HFF-Myc (cell line): Measurements from ENCODE around the gene AHDC1.
A peak's percentile ranks its signal among the peaks of the same experiment; 100 is the strongest.

ENCODE experiments used
- DNase-seq: peaks from one replicate; pipeline ENCODE4 v3.0.0-alpha.2; 2011; ENCODE audit warnings: low read depth; ENCODE audit errors: extremely low read depth
- H3K4me3 ChIP-seq: replicated peaks from 2 replicates; pipeline ENCODE4 v1.5.1; 2011; ENCODE audit warnings: low read depth, mild to moderate bottlenecking, control low read depth, low read length
- TF ChIP-seq, protein P1 (sequence below): IDR thresholded peaks from 2 replicates; pipeline ENCODE4 v1.5.1; 2012; ENCODE audit warnings: mild to moderate bottlenecking, low read depth, low read length, control low read depth; ENCODE audit errors: missing control alignments

AHDC1 gene

DNA sequence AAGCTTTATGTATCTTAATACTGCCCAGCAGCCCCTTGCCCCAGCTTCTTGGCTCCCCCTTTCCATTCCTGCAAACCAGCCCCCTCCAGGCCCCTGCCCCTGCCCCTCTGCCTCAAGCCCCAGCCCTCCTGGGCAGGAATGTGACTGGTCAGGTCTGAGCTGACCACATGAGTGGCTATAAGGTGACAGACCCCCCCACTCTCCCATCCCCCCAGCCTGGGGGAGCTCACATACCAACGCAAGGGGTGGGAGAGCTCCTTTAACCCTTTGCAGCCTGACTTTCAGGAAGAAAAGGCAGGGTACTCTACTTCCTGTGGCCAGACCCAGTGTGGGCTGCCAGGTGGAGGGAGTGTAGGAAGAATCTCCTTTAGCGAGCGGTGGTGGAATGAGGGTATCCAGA lies 33.2 kb downstream of the AHDC1 start:
- H3K4me3 ChIP-seq, result no peak overlapping the region
- TF ChIP-seq, protein P1, sequence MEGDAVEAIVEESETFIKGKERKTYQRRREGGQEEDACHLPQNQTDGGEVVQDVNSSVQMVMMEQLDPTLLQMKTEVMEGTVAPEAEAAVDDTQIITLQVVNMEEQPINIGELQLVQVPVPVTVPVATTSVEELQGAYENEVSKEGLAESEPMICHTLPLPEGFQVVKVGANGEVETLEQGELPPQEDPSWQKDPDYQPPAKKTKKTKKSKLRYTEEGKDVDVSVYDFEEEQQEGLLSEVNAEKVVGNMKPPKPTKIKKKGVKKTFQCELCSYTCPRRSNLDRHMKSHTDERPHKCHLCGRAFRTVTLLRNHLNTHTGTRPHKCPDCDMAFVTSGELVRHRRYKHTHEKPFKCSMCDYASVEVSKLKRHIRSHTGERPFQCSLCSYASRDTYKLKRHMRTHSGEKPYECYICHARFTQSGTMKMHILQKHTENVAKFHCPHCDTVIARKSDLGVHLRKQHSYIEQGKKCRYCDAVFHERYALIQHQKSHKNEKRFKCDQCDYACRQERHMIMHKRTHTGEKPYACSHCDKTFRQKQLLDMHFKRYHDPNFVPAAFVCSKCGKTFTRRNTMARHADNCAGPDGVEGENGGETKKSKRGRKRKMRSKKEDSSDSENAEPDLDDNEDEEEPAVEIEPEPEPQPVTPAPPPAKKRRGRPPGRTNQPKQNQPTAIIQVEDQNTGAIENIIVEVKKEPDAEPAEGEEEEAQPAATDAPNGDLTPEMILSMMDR, result no peak

DNA sequence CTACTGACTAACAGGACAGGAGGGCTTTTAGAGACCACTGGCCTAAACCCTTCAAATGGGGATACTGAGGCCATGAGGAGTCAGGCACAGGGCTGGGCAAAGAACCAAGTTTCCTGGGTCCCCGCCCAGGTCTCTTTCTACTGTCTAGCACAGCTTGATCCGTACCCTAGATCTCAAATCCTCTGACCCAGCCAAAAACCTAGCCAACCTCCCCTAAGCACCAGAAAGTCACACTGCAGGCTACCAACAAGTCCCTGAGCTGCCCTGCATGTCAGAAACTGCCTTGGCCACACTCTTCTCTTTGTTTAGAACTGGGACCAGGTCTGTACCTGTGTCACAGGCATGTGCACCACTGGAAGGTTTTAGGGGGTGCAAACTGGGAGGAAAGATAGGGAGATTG lies 33.6 kb downstream of the AHDC1 start:
- DNase-seq, result no peak
- TF ChIP-seq, protein P1, result no peak
- H3K4me3 ChIP-seq, result no peak overlapping the region

More for the DNA sequence above, 33.2 kb downstream of the AHDC1 start:
- no peak for DNase-seq

DNA sequence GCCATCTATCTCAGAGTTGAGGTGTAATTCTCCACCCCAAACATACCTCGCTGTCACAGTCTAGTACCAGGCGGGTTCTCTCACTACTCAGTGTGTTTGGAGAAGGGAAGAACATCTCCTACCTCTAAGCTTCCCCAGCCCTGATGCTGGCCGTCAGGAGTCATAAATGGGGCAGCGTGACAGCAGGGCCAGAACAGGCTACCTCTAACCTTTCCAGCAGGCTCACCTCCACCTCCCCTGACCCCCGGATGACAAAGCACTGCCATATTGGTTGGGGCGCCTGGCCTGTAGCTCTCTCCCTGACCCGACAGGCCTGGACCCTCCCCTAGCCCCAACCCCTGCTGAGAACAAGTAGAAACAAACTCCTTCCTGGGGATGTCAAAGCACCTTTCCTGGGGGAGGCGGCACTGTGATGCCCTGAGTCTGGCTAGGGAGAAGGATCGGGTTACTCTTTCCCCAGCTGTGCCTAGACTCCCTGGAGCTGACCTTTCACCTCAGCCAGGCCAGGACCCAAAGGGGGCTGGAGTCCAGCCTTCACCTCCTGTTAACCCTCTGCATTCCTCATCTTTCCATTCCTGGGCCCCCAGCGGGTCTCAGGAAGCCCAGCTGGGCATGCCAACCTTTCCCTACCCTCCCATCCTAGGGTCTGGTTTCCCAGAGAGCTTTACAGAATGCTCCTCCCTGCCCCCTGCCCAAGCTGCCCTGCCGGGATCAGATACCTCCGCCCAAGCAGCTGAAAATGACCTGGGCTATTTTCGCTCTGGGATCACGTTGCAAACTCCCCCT lies 34.2 kb downstream of the AHDC1 start:
- DNase-seq, result no peak
- no peak overlapping the region for H3K4me3 ChIP-seq
- TF ChIP-seq, protein P1, result no peak

DNA sequence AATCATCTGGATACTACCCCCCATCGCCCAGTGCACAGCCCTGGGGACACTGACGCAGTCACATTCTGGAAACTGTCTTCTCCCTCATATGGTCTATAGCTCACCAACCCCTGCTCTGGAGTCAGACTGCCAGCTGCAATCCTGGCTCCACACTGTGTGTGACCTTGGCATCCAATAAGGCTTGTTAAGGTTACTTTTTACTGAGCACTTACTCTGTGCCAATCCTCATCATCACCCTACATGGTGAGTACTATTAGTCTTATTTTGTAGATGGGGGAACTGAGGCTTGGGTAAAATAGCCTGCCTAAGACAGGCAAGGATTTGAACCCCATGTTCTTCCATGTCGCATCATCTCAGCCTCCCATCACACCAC lies 34.9 kb downstream of the AHDC1 start:
- H3K4me3 ChIP-seq, result no peak overlapping the region
- TF ChIP-seq, protein P1, result no peak
- DNase-seq, result no peak

DNA sequence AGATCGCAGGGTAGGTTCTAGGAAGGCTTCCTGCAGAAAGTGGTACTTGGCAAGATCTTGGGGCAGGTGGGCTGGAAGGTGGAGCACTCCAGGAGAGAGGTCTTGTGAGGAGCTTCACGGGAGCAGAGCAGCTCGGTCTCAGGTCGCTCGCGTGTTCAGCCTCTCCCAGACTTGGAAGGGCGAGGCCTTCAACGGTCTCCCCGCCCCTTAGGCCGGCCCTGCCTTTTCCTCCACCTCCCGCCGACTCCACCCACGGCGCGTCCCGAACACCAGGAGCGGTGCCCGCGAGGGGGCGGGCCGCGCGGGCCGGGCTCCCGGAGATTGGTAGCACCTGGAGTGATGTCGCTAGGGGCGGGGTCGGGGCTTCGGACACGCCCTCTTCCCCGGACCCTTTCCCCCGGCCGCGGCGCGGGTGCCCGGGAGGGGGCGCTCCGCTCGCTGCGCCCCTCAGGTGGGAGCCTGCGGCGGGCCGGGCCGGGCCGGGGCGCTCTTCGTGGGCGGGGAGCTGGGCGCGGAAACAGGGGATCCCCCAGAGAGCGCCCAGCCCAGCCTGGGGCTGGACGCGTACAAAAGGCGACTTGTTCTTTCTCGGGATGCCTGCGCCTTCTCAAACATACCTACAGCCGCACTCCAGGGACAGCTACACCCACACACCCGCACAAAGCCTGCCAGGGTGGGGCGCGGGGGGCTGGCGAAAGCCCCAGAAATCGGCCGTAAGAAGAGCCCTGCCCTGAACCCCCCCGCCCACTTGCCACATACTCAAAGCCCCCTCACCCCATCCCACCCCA lies 35.5 kb downstream of the AHDC1 start:
- TF ChIP-seq, protein P1, result peak; percentile 56
- peak; percentile 61 for DNase-seq

DNA sequence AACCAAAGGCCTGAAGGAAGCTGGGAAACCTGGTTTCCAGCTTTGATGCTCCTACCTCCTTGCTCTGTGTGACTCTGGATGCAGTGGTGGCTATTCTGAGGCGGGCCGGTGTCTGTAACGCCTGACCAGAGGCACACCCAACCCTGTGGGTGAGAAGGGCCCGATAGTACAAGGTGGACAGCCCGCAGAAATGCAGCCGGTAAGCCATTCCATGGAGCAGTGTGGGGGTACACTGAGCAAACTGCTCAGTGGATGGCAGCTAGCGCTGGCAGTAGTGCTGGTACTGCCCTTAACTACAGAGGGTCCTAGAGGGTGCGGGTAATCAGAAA lies 36.0 kb downstream of the AHDC1 start:
- DNase-seq, result no peak
- H3K4me3 ChIP-seq, result peak overlapping the region; percentile 14; the same call in 1 of the 2 replicates
- TF ChIP-seq, protein P1, result no peak

More for the DNA sequence above, 35.5 kb downstream of the AHDC1 start:
- peak overlapping the region; percentile 14; the same call in 1 of the 2 replicates for H3K4me3 ChIP-seq
